Tibial artery (tissue), 4 donors: Measurements from ENCODE around the gene SLC4A3.

ENCODE experiments used
- DNase-seq, 2 donors: peaks; one replicate each; pipeline ENCODE4 v3.0.0-alpha.2; 2019
- H3K27ac ChIP-seq, 2 donors: fragments of 200-600 bp; sonication (generic) in 1 of 2; 1 replicate in 1 of 2; 2 replicates in 1 of 2; pipeline ENCODE4 v1.5.1; 2018 to 2019; ENCODE audit warnings: mild to moderate bottlenecking in 1 of 2
- H3K27me3 ChIP-seq, 2 donors: fragments of 200-600 bp; sonication (generic) in 1 of 2; one replicate each; pipeline versions ENCODE4 v1.5.1 to v1.6.0; 2016 to 2019
- H3K36me3 ChIP-seq, 3 donors: fragments of 200-600 bp; sonication (generic) in 2 of 3; one replicate each; pipeline ENCODE4 v1.5.1; 2016 to 2019; ENCODE audit warnings: mild to moderate bottlenecking in 2 of 3
- H3K4me1 ChIP-seq, 4 donors: fragments of 200-600 bp; sonication (generic) in 2 of 4; 1 replicate in 3 of 4; 2 replicates in 1 of 4; pipeline ENCODE4 v1.5.1; 2016 to 2019
- H3K4me3 ChIP-seq, 2 donors: fragments of 200-600 bp; sonication (generic) in 1 of 2; 1 replicate in 1 of 2; 2 replicates in 1 of 2; pipeline ENCODE4 v1.5.1; 2018 to 2019; ENCODE audit warnings: mild to moderate bottlenecking in 2 of 2
- H3K9me3 ChIP-seq, 3 donors: fragments of 200-600 bp; sonication (generic) in 1 of 3; one replicate each; pipeline ENCODE4 v1.5.1; 2016 to 2019
- intact Hi-C: fragments of 100-400 bp; cut with DNase I; formaldehyde crosslinking; loops from one replicate; pipeline ENCODE4 v1.15.0; 2023; ENCODE audit warnings: low total_unique reads
- TF ChIP-seq, protein P1 (sequence below), 2 experiments: fragments of 200-600 bp in 1 of 2; fragments of 450-650 bp in 1 of 2; IDR thresholded peaks; one replicate each; pipeline ENCODE4 v1.5.1; 2017 to 2019; ENCODE audit warnings: antibody characterized with exemption in 2 of 2, mild to moderate bottlenecking in 1 of 2, moderate library complexity in 1 of 2

Gene SLC4A3

DNA sequence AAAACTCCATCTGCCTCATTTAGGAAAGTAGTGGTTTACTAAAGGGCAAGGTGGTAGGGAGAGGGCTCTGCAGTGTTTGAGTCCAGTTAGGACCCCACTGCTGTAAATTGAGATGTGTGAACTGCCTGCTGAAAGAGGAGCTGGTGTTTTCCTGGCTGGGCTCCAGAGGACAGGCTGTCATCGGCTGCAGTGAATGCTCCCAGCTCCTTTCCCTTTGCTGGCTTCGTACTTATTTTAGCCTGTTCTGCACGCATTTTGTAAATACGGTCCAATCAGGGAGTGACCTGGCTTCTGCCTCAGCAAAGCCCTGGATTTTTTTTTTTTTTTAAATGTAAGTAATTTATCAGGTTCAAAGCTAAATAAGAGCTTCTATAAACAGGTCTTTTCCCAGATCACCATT, 37.5 kb downstream of the SLC4A3 start:
- TF ChIP-seq, protein P1, sequence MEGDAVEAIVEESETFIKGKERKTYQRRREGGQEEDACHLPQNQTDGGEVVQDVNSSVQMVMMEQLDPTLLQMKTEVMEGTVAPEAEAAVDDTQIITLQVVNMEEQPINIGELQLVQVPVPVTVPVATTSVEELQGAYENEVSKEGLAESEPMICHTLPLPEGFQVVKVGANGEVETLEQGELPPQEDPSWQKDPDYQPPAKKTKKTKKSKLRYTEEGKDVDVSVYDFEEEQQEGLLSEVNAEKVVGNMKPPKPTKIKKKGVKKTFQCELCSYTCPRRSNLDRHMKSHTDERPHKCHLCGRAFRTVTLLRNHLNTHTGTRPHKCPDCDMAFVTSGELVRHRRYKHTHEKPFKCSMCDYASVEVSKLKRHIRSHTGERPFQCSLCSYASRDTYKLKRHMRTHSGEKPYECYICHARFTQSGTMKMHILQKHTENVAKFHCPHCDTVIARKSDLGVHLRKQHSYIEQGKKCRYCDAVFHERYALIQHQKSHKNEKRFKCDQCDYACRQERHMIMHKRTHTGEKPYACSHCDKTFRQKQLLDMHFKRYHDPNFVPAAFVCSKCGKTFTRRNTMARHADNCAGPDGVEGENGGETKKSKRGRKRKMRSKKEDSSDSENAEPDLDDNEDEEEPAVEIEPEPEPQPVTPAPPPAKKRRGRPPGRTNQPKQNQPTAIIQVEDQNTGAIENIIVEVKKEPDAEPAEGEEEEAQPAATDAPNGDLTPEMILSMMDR (IDR thresholded peaks at IDR 0.05), result no peak
- Histone ChIP-seq H3K27ac (peak overlapping the region; percentile 24 to 47), H3K9me3 (peaks cover 0 to 5% (median 0%) of the 10 kb centered on the region in 3 donors), H3K4me3 (no peak overlapping the region), H3K36me3 (no peaks in the 10 kb centered on the region), H3K4me1 (peaks cover 0 to 11% (median 0%) of the 10 kb centered on the region in 4 donors), H3K27me3 (no peaks in the 10 kb centered on the region)
- DNase-seq, result peak; percentile 45 to 79
- intact Hi-C loops, result no loop called here

- intact Hi-C loops, result no loop called here
- Histone ChIP-seq H3K27ac (no peak overlapping the region), H3K4me1 (peaks cover 0 to 11% (median 0%) of the 10 kb centered on the region in 4 donors), H3K27me3 (no peaks in the 10 kb centered on the region), H3K36me3 (no peaks in the 10 kb centered on the region), H3K9me3 (peaks cover 0 to 5% (median 0%) of the 10 kb centered on the region in 3 donors), H3K4me3 (no peak overlapping the region)
- TF ChIP-seq, protein P1 (IDR thresholded peaks at IDR 0.05), result no peak
- DNase-seq, result no peak
Measured at GRCh38 chr2:219665926-219666325, 38.5 kb downstream of the SLC4A3 start.

DNA sequence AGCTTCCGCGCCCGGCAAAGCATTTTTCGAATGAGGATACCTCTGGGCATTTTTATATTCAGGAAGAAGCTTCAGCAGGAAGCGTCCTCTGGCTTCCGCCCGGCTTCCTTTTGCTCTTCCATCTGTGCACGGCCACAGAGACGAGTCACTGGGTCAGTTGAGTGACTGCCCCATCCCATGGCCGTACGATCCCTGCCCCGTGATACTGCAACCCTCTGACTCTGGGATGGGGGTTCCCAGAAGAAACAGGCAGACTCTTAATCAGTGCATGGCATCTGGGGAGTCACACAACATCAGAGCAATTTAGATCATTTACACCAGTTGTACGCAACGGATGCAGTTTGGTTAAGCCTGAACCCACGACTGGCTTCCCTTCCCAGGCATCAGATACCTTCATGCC, 40.9 kb downstream of the SLC4A3 start:
- DNase-seq, result no peak
- Histone ChIP-seq H3K9me3 (no peaks in the 10 kb centered on the region), H3K36me3 (no peaks in the 10 kb centered on the region), H3K27me3 (no peaks in the 10 kb centered on the region), H3K4me3 (no peak overlapping the region), H3K4me1 (peaks cover 0 to 11% (median 0%) of the 10 kb centered on the region in 4 donors), H3K27ac (no peak overlapping the region)
- TF ChIP-seq, protein P1 (IDR thresholded peaks at IDR 0.05), result no peak
- intact Hi-C loops, result no loop called here

GRCh38 chr2:219670386-219670785, 43.0 kb downstream of the SLC4A3 start:
- Histone ChIP-seq H3K27me3 (no peaks in the 10 kb centered on the region), H3K4me1 (peaks cover 0 to 2% (median 0%) of the 10 kb centered on the region in 4 donors), H3K9me3 (no peaks in the 10 kb centered on the region), H3K36me3 (no peaks in the 10 kb centered on the region), H3K27ac (no peak overlapping the region), H3K4me3 (no peak overlapping the region)
- TF ChIP-seq, protein P1 (IDR thresholded peaks at IDR 0.05), result no peak
- DNase-seq, result no peak
- intact Hi-C loops, result no loop called here

DNA sequence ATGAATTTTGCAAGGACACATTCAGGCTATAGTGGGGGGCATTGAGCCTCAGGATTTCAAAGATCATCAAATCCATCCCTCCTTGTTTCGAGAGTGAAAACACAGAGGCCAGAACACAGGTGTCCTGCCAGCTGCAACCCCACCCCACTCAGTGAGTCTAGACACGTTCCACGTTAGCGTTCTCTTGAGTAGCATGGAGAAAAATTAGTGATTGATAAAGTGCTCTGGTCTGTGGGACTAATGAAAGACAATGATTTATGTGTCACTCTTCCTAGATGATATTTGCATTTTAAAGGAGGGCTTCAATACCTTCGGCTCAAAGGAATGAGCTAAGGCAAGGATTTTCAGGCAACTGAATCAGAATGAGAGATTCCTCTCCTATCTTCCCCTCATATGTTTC, 43.8 kb downstream of the SLC4A3 start:
- intact Hi-C loops, result no loop called here
- H3K36me3 ChIP-seq, result no peaks in the 10 kb centered on the region

More for the DNA sequence above, 43.8 kb downstream of the SLC4A3 start:
- Histone ChIP-seq H3K4me3 (no peak overlapping the region), H3K27ac (no peak overlapping the region), H3K27me3 (no peaks in the 10 kb centered on the region), H3K4me1 (no peaks in the 10 kb centered on the region), H3K9me3 (no peaks in the 10 kb centered on the region)
- TF ChIP-seq, protein P1 (IDR thresholded peaks at IDR 0.05), result no peak
- DNase-seq, result no peak
